Activated naive CD4-positive, alpha-beta T cell (primary cell): ENCODE results near the gene ADAM33.

Experiments used
- DNase-seq, 4 experiments: peaks; one replicate each; lab custom pipeline; 2025; lab: John Stamatoyannopoulos, UW

ADAM33 gene, protein sequence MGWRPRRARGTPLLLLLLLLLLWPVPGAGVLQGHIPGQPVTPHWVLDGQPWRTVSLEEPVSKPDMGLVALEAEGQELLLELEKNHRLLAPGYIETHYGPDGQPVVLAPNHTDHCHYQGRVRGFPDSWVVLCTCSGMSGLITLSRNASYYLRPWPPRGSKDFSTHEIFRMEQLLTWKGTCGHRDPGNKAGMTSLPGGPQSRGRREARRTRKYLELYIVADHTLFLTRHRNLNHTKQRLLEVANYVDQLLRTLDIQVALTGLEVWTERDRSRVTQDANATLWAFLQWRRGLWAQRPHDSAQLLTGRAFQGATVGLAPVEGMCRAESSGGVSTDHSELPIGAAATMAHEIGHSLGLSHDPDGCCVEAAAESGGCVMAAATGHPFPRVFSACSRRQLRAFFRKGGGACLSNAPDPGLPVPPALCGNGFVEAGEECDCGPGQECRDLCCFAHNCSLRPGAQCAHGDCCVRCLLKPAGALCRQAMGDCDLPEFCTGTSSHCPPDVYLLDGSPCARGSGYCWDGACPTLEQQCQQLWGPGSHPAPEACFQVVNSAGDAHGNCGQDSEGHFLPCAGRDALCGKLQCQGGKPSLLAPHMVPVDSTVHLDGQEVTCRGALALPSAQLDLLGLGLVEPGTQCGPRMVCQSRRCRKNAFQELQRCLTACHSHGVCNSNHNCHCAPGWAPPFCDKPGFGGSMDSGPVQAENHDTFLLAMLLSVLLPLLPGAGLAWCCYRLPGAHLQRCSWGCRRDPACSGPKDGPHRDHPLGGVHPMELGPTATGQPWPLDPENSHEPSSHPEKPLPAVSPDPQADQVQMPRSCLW

DNA sequence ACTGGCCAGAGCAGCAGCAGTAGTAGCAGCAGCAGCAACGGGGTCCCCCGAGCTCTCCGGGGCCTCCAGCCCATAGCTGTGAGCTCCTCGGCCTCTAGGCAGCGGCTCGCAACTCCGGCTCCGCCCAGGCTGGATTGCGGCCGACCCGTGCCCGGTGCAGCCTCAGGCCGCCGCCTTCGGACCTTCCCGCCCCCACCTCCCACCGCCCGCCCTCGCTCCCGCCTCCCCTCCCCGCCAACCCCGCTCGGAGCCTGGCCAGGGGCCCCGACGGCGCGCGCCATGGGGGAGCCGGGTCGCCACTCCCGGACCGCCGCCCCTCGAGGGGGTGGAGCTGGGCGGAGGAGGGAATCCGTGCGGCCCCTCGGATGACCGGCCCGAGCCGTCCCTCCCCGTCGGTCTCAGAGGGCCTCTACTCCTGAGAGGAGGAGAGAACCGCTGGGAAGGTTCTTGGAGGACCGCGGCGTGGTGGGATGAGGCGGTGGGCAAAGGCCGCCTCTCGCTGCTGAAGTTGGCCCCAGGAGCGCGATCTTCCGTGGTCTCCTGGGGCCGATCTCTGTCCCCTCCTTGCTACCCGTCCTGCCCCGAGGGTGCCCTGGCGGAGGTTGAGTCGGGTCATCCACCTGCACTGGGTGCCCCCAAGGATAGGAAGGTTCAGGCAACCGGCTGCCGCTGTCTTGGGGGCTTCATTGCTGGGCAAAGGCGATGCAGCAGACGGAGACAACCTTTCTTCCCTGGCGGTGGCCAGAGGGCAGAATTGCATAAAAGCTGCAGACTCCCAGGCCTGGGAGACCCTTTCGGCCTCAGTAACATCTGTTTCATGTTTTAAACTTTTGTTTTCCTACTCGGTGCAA lies at the start of gene ADAM33:
ADAM33 (minus strand) TSS at position 80 of the 851 bp plus-strand sequence; CDS start at position 74, 6 bp downstream.
- DNase-seq, result no peak

GRCh38 chr20:3730803-3731672 lies 49.2 kb upstream of the ADAM33 start:
- no peak for DNase-seq

DNA sequence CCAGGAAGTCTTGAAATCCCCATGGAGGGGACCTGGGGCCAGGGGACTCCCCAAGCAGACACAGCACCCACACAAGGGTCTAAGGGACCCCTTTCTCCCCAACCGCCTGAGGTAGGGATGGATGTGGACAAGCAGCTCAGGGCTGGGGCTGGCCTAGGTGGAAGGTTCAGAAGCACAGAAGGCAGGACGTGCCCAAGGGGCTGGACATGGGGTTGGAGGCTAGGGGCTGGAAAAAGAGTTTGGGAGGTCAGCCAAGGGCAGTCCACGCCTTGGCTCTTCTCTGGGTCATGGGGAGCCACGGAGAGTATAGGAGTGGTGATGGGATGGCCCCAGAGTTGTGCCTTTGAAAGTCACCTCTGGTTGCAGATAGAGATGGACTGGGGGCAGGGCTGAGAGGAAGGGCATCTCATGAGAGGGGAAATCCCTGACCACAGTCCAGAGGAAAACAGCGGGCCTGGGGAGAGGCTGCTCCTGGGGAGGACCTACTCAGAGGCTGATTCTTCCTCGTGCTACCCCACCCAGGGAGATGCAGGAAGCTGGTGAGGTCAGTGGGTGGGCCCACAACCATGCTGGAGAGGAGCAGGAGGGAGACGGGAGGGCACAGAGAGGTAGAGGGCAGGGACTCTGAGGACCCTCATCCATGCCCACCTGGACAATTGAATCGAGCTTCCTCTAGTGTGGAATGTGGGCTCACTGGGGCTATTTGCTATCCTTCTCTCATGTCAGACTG lies 48.2 kb upstream of the ADAM33 start:
- no peak for DNase-seq

DNA sequence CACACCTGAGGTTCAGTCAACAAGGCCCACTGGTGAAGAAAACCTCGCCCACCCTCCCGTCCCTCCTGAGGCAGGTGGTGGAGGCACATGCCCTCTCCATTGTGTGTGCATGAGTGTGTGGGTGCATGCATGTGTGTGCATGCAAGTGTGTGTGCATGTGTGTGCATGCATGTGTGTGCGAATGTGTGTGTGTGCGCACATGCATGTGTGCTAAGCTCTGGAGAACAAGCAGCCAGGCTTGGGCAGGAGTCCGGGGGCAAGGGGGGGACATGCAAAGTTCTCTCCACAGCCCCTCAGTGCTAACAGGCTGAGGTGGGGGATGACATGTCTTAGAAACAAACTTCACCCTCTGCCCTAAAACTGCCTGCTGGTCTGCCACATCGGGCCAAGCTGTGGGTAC lies 47.6 kb upstream of the ADAM33 start:
- no peak for DNase-seq

DNA sequence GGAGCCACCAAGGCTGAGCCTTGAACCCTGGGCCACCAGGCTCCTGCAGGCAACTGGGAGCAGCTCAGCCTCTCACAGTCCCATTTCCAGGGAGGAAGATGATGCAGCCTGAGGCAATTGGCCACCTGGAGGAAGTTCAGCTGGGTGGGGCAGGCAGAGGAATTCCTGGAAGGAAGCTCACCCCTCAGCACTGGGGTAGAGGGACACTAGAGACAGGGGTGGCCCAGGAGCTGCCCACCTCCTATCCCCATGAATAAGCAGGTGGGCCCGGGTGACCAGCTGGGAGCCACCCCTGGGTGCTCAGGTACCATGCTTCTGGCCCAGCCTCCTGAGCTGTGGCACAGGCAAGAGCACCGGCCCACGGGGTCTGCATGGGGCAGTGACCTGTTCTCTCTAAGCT lies 47.1 kb upstream of the ADAM33 start:
- no peak for DNase-seq

DNA sequence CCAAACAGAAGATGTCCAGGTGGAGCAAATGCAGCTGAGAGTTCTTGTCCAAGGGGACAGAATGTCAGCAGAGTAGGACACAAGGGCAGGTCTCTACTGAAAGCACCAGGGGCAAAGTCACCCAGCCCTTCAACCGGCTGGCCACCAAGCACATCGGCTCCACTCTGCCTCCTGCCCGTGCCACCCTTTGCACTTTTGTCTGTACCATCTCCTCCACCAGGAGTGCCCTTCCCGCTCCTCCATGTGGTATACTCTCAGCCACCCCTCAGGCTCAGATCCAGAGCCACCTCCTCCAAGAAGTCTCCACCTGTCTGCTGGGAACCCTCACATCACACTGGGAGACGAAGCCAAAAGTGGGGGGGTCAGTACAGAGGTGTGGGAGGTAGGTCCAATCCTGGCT lies 46.5 kb upstream of the ADAM33 start:
- DNase-seq, result no peak

DNA sequence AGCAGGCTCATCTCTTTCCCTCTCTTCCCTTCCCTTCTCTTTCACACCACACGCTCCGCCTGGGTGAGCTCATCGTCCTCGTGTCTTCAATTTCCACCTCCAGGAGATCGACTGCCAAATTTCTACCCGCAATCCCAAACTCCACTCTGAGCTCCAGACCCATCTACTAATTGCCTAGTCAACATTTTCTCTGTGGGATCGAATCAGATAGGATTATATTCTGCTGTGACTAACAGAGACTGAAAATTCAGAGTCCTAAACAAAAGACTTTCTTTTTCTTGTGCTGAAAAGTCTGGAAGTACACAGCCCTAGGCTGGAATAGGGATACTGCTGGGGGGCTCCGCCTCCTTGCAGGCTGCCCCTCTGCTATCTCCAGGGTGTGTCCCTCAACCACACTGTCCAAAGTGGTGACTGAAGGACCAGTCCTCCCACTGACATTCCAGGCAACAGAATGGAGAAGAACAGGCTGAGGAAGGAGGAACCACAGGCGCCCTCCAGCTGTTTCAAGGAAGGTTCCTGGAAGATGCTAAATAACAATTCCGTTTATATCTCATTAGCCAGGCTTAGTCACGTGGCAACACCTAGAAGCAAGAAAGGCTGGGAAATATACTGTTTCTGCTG lies 45.7 kb upstream of the ADAM33 start:
- no peak for DNase-seq

GRCh38 chr20:3724356-3724755 lies 42.5 kb upstream of the ADAM33 start:
- DNase-seq, result no peak

- no peak for DNase-seq
These were observed 41.5 kb upstream of the ADAM33 start for GRCh38 chr20:3723284-3723683.

DNA sequence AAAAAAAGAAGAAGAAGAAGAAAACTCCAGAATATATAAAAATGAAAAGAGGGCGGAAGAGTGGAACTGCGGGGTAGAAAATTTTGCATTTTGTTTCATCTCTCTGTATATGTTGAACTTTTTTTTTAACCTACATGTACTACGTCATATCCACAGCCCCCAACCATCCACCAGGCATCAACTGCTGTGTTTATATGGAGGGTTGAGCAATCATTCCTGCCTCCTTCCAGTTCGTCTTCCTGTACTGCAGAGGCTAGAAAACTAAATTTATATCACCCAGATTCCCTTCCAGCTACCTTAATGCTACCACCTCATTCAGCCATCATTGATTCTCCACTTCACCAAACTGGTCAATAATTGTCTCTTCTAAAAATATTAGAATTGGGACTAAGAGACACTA lies 40.1 kb upstream of the ADAM33 start:
- no peak for DNase-seq

- DNase-seq, result no peak
These were observed 38.8 kb upstream of the ADAM33 start for GRCh38 chr20:3720626-3721025.

DNA sequence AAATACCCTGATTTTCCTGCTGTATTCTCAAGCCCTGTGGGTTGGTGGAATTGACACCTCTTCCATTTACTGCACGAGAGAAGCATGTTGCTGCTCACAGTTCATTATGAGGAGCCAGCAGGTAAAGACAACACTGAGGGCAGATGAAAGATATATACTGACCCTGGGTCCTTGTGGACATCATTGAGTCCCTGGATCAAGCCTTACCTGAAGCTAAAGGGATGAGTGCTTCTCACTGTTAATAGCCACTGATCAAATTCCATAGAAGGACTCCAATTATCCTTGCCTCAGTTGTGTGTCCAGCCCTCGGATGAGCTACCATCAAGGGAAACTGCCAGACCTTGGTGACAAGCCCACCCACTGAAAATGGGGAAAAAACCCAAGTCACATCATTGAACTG lies 38.3 kb upstream of the ADAM33 start:
- DNase-seq, result no peak

DNA sequence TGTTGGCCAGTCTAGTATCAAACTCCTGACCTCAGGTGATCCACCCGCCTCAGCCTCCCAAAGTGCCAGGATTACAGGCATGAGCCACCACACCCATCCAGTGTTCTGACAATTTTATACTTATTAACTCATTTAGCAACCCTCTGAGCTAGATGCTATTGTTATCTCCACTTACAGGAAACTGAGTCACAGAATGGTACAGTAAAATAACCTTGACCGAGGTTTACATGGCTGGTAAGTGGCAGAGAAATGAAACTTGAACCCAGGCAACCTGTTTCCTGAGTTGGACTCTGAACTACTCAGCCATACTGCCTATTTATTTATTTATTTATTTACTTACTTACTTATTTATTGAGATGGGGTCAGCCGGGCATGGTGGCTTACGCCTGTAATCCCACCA lies 37.2 kb upstream of the ADAM33 start:
- no peak for DNase-seq

- no peak for DNase-seq
These were observed 34.5 kb upstream of the ADAM33 start for GRCh38 chr20:3716195-3716834.

- no peak for DNase-seq
These were observed 32.3 kb upstream of the ADAM33 start for GRCh38 chr20:3714092-3714491.

DNA sequence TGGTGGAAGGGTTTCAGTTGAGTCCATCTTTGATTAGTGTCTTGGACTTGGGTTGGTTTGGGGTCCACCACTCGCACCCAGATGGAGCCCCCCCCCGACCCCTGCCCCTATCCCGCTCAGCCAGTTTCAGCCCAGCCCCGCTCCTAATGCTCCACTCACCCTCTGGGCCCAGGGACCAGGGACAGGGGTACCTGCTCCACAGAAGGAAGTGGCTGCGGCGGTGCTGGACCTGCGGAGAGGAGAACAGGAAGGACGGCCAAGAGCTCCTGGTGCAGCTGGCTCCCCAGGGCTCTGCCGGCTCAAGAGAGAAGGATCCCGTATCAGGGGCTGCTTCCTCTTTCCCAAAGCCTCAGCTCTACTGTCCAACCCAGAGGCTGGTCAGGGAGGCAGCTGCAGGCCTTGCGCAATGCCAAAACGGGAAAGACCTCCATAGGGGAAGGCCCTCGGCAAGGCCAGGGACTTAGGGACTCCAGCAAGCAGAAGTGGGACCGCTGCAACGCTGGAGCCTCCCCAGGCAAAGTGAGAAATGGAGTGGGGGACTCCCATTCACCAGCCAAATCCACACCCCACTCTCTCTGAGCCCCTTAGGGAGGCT lies 30.6 kb upstream of the ADAM33 start, which contains the start of gene SIGLEC1:
SIGLEC1 (minus strand) TSS at position 322 of the 595 bp plus-strand sequence. CDS start 5,472 bp downstream, outside the sequence.
- DNase-seq, result no peak

GRCh38 chr20:3711484-3711941 lies 29.7 kb upstream of the ADAM33 start:
- DNase-seq, result no peak

DNA sequence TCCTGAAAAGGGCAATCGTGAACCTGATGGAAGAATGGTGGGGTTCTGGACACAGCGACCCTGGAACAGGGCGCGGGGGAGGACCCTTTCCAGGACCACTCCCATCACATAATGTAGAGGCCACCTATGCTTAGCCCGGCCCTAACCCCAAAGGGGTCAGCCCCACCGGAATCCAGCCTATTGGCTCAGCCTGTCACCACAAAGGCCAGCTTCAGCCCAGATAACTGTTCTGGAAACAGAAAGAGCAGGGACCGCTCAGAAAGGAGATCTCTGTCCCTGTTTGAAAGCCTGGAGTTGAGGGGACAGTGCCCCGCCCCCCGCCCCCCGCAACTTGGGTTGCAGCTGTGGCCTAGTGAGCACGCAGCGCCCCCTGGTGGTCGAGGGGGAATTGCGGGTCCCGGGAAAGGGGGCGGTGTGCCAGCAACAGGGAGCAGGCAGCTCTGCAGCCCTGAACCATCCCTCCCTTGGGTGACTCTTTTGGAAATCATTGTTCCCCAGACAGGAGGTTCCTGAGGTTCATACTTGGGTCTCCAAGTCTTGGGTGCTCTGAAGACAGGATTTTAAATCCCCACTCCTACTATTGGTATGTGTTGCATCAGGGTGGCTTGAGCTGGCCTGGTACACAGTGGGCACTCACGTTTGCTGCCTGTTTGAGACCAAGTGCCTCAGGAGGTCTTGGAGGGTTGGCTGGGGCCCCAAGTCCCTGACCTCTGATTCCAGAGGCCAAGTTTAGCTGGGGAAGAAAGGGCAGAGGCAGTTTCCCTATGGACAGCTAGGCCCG lies 29.1 kb upstream of the ADAM33 start:
- DNase-seq, result peak; percentile 48 to 74 (median 70)
